T follicular helper cell (primary cell): ENCODE data around the gene ARHGAP15.

Experiments
- DNase-seq: peaks from one replicate; pipeline ENCODE4 v3.0.0-alpha.2; 2020; ENCODE audit warnings: low read depth

ARHGAP15 gene

GRCh38 chr2:143144813-143145455, 15.7 kb downstream of the ARHGAP15 start:
- no peak for DNase-seq

DNA sequence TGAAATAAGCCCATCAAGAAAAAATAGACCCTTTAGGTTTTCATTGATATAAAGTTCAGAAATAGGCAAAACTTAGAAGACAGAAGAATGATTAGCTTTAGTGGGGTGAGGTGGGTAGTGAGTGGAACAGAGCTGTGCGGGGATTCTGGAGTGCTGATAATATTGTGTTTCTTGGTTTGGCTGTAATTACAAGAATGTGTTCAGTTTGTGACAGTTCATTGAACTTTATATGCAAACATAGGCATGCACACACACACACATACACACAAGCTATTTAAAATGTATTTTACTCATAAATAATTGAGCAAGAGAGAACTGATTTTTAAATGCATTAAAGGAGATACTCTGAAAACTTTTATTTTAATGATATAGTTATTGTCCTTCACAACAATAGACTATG, 17.1 kb downstream of the ARHGAP15 start:
- DNase-seq = no peak

DNA sequence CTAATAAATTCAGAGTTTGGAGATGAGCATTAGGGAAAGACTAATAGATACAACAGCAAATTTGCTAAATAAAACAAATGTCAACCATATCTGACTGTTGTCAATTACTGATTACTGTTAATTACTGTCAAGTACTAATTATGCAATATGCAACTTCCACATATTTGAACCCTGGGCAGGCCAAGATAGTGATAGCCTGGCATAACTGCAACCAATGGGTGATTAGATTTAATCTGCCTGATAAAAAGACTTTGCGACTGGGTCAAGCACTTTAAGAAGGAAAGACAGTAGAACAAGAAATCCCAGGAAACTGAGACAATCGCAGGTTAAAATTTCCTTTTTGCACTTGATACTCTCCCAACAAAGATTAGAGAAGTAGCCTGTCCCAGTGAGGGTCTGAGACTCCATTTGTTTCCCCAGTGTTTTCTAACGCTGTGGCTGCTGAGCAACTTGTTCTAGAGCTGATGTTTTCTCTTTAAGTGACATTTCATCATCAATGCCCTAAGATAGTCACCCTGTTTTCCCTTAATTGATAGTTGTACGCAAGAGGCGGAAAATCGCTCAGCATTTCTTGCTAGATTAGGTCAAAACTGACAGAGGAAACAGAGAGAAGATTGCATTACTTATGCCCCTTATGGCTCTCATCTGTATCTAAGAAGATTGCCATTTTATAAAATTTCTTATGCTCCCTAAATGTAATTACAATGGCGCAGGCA, 17.8 kb downstream of the ARHGAP15 start:
- DNase-seq = no peak

DNA sequence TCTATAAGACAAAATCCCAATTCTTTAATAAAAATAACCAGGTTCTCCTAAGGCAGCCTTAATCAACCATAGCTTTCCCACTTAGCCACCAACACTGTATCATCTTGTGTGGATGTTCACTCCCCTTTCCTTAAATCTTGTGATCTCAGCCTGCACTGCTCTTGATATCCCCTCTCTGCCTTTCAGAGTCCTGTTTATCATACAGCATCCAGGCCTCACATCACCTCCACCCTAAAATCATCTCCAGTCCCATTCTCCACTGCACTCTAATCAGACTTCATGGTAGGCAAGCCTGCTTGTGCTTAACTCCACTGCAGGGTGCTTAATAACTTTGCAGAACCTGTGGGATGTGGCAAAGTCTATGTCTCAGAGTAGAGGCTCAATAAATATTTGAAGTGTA, 18.8 kb downstream of the ARHGAP15 start:
- no peak for DNase-seq

- no peak for DNase-seq
These were observed 19.5 kb downstream of the ARHGAP15 start for GRCh38 chr2:143148757-143149156.

DNA sequence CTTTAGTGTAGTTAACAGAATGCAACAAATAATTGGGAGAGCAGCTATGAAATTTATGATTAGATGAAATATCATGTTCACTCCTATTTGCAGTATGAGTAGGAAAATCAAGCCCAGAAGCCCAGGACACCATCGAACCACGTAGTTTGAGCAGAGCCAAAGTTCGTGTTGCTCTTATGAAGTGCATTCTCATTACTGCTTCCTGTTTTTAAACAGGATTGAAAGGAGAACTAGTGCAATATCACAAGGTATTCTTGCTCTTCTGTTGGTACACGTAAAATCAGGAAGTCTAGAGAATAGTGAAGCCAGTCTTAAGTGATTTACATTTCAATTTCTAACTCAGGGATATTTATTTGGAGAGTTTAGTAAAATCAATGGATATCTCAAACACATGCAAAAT, 21.1 kb downstream of the ARHGAP15 start:
- DNase-seq = no peak

- no peak for DNase-seq
These were observed 22.0 kb downstream of the ARHGAP15 start for GRCh38 chr2:143151111-143151752.

DNA sequence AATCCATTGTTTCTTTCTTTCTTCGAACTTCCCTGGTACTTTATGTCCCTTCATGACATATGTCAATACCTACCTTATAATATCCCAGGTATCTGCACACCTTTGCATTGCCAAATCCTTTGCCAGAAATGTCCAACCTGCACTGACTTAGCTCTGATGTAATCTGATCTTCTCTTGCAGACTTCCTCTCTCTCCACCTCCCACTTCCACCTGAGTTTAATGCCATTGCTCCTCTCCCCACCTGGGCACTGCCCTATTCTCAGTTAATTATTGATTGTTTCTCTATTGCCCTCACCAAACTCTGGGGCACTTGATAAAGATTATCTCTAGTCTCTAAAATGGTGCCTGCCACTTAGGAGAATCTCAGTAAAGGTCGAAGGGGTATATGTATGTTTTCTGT, 23.0 kb downstream of the ARHGAP15 start:
- DNase-seq = no peak

- no peak for DNase-seq
These were observed 23.4 kb downstream of the ARHGAP15 start for GRCh38 chr2:143152637-143153036.

DNA sequence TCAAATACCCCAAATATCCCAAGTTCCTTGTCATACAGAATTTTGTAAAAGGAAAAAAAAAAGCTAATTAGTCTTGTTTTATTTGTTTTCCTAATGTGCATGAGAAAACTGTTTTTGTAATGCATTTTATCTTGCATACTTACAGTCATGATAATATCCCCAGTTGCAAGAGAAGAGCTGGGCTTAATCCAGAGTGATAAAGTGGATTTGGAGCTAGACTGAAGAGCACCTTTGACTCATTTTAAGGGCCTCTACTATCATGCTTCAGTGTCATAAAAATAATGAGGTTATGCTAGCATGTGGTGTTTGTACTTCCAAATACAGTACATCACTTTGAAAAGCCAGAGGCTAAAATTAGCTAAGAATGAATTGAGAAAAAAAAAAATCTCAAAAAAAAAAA, 26.4 kb downstream of the ARHGAP15 start:
- DNase-seq = no peak

DNA sequence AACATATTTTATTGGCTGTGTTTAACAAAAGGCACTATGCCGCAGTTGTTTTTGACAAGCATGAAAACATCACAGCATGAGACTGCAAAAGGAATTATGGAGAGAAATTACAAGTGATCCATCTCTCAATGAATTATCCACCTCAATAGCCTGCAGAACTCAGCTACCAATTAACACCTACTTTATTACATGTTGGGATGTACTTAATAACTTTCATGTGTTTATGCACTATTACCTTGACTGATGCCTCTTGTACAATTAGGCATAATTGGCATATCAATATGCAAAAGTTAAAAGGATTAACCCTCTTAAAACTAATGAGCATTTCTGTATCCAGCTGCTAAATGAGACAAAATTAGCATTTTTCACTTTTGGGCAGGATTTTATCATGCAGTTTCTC, 27.8 kb downstream of the ARHGAP15 start:
- DNase-seq = no peak

- DNase-seq = no peak
These were observed 28.2 kb downstream of the ARHGAP15 start for GRCh38 chr2:143157418-143157817.

DNA sequence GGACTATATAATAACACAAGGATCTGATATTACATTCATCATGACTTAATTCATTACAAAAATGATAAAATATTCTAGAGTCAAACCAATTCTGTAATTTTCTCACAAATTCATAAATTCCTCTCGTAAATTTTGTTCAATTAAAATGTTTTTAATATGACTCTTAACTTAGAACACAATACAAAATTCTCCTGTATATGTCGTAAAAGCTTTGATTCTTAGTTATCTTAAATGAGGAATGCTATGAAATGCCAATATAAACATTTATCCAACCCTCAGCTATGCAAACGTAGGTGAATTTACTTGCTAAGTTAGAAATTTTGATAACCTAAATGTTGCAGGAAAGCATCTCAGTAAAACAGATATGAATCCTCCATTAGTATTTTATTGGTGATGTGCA, 28.9 kb downstream of the ARHGAP15 start:
- DNase-seq = no peak

DNA sequence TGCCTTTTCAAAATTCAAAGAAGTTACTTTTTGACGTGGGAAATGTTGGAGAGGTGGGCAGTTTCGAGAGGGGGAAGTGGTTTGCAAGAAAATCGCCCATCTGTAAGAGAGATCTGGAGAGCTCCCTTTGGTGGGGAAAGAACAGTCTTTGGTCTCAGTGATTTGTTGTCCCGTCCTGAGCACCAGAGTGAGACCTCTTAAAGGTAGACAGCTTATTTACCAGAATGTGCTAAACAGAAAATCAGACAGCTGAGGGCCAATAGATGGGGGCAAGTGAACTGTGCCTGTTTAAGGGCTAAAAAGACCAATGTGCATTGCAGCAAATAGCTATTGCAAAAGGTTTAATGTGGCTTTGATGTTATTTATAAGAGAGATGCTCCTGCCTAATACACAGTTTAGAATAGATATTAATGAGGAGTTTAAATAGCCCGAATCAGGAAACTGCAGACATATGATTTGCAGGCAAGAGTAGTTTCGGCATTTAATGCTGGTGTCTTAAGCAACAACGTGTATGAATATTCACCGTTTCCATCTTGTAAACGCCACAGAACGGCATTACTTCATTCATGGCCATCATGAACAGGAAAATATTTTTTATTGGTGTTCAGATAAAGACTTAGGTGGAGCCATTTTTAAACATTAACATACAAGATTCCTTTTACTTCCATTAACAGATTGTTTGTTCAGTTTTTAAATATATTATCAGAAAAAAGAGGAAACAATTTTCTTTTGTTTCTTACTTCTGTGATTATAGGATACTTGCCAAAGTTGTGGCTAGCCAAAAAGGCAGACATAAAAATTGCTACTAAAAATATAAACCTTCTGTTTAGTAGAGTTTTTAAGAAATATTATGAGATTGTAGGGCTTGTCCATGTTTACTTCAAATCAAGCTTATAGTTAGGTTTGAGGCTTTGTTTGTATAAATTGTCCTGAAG, 29.6 kb downstream of the ARHGAP15 start:
- DNase-seq = no peak

DNA sequence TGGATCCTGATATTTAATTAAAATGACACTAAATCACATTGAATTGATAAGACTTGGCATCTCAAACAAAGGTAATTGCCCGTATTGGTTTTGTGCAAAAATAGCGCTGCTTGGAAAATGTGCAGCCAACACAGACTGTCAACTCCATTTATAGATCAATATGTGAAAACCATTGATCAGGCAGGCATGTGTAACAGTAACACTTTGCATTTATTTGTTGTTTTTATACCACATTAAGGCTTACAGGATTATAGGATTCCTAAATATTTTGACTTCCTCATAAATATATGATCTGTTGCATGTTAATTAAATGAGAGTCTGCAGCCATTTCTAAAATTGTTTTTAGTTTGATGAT, 30.2 kb downstream of the ARHGAP15 start:
- no peak for DNase-seq

GRCh38 chr2:143160732-143161707, 31.8 kb downstream of the ARHGAP15 start:
- DNase-seq = no peak

DNA sequence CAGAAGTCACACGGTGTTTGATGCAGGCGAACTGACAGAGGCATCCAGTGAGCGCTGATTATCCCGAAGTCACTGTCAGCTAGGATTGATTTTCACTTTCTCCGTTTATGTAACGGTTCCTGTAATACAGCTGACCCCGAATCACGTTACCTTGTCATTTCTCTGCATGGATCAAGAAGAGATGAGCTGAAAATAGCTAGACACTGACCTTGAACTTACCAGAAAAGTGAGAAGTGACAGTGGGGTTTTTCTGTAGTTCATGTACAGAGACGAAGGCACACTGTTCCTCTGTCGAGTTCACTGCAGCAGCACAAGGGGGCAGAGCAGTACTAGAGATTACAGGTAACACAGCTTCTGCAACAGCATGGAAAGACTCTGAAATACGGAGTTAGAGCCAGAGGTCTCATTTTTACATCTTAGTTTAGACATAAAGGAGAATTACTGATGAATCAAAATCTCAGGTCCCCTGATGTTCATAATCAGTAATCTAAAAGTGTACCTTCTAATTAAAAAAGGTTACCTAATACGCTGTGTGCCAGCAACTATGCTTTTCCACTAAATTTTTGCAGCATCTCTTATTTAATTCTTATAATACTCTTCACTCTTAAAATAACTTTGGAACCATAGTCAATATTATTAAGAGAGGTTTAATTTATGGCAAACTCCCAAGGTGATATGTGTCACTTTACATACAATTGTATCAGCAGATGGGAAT, 33.1 kb downstream of the ARHGAP15 start:
- peak; percentile 53 for DNase-seq

- DNase-seq = no peak
These were observed 33.8 kb downstream of the ARHGAP15 start for GRCh38 chr2:143162997-143163396.

DNA sequence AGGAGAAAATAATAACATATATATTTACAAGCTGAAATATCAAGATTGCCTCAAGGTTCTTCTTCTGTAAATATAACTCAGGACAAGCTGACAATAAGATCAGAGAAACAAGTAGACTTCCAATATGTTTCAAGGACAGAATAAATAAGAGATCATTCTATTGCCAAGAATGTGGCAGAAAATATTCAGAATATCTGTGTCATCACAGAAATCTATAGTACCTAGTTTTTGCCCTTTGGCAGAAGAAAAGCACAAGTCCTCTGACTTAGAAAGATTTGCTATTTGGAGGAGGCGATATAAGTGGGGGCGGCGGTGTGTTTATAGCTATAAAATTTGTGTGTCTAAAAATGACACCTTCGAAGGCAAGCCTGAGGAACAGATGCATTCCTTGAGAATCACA, 34.3 kb downstream of the ARHGAP15 start:
- DNase-seq = no peak

DNA sequence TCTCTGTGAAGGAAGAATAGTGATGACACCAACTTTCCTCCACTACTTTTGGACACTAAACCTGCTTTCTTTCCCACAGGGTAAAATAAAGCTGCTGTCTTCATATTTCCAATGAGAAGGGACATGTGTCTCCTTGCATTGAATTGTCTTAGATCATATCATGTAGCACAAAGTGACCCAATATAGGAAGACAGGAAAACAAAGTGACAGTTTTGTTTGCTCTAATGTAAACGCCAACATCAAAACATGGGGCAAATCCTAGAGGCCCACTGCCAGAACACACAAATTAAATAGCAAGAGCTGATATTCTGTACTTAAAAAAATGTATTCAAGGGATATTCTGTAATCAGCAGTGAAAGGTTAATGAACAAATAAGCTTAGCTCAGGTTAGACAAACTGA, 36.1 kb downstream of the ARHGAP15 start:
- DNase-seq = no peak
